Right ventricle myocardium inferior (tissue), 1 donor: ENCODE results near the gene CERS6. TPM values are rescaled to one million over a fixed set of nuclear protein-coding genes. Genes with fewer than 3 reads are reported as not detected.

Experiments
- ATAC-seq: fragments of 200-7000 bp; cut with Tn5 transposase; one replicate; pipeline ENCODE4 v1.9.1; 2020; ENCODE audit warnings: mild to moderate bottlenecking, moderate library complexity
- DNase-seq: peaks from one replicate; pipeline ENCODE4 v3.0.0; 2021; ENCODE audit errors: missing footprints
- intact Hi-C: fragments of 100-400 bp; cut with DNase I; formaldehyde crosslinking; loops from one replicate; pipeline ENCODE4 v1.11.0; 2022
- total RNA-seq: library from RNA; stranded (reverse); fragmentation: NEBNext Ultra II Directional; extraction: Animal tissue kit (Norgen Biotek cat#: 25700); gene quantifications from one replicate; pipeline ENCODE4 v1.2.1, GENCODE V29; 2021
- donor health status: DM: no; HTN: yes; CAD: no; lungs with severe emphysema.

CERS6 gene
- total RNA-seq, 1 donor from 2014 or later: 65.7 TPM

GRCh38 chr2:168519534-168520308 is 63.6 kb downstream of the CERS6 start:
- intact Hi-C loops: loop anchor here (10.0 kb wide), 1 partner anchor 235 kb away; no protein-coding TSS in a partner anchor
- ATAC-seq (no peak), DNase-seq (no peak)

GRCh38 chr2:168521053-168521741 is 65.1 kb downstream of the CERS6 start:
- intact Hi-C loops: loop anchor here (10.0 kb wide), 1 partner anchor 234 kb away; no protein-coding TSS in a partner anchor
- ATAC-seq: peak; percentile 42
- DNase-seq: no peak

GRCh38 chr2:168522446-168522845 is 66.4 kb downstream of the CERS6 start:
- DNase-seq: no peak
- ATAC-seq: no peak
- intact Hi-C loops: loop anchor here (10.0 kb wide), 1 partner anchor 232 kb away; no protein-coding TSS in a partner anchor

GRCh38 chr2:168524005-168524404 is 67.9 kb downstream of the CERS6 start:
- DNase-seq (no peak), ATAC-seq (no peak)
- intact Hi-C loops: loop anchor here (10.0 kb wide), 1 partner anchor 231 kb away; no protein-coding TSS in a partner anchor

GRCh38 chr2:168525020-168525419 is 68.9 kb downstream of the CERS6 start:
- DNase-seq (no peak), ATAC-seq (no peak)
- intact Hi-C loops: loop anchor here (5.0 to 10.0 kb wide), 3 partner anchors 112 to 230 kb away; no protein-coding TSS in a partner anchor

GRCh38 chr2:168525716-168526446 is 69.8 kb downstream of the CERS6 start:
- DNase-seq (no peak), ATAC-seq (no peak)
- intact Hi-C loops: loop anchor here (2.0 to 10.0 kb wide), 4 partner anchors 69 to 229 kb away; partner anchors contain the start of gene CERS6

- ATAC-seq: peak; percentile 88
- intact Hi-C loops: loop anchor here (2.0 to 10.0 kb wide), 4 partner anchors 70 to 228 kb away; partner anchors contain the start of gene CERS6
- DNase-seq: no peak
Observed at GRCh38 chr2:168526641-168527040, 70.6 kb downstream of the CERS6 start.

GRCh38 chr2:168528016-168528415 is 71.9 kb downstream of the CERS6 start:
- intact Hi-C loops: loop anchor here (5.0 to 10.0 kb wide), 3 partner anchors 109 to 227 kb away; no protein-coding TSS in a partner anchor
- no peak for ATAC-seq

GRCh38 chr2:168528469-168528868 is 72.4 kb downstream of the CERS6 start:
- ATAC-seq: no peak
- DNase-seq: no peak
- intact Hi-C loops: loop anchor here (5.0 to 10.0 kb wide), 3 partner anchors 109 to 226 kb away; no protein-coding TSS in a partner anchor

More at GRCh38 chr2:168528016-168528415, 71.9 kb downstream of the CERS6 start:
- DNase-seq: no peak

GRCh38 chr2:168529054-168529833 is 73.2 kb downstream of the CERS6 start:
- no peak for ATAC-seq
- DNase-seq: no peak
- intact Hi-C loops: loop anchor here (5.0 to 10.0 kb wide), 3 partner anchors 108 to 226 kb away; no protein-coding TSS in a partner anchor

- no peak for DNase-seq
- intact Hi-C loops: loop anchor here (5.0 to 10.0 kb wide), 4 partner anchors 37 to 225 kb away; no protein-coding TSS in a partner anchor
- ATAC-seq: peak; percentile 45
Observed at GRCh38 chr2:168529900-168530561, 74.0 kb downstream of the CERS6 start.

- no peak for ATAC-seq
- no peak for DNase-seq
- intact Hi-C loops: loop anchor here (5.0 kb wide), 1 partner anchor 36 kb away; no protein-coding TSS in a partner anchor
Observed at GRCh38 chr2:168530982-168531622, 75.0 kb downstream of the CERS6 start.

GRCh38 chr2:168534926-168535325 is 78.9 kb downstream of the CERS6 start:
- no peak for ATAC-seq
- intact Hi-C loops: loop anchor here (5.0 kb wide), 1 partner anchor 32 kb away; no protein-coding TSS in a partner anchor
- peak; percentile 60 for DNase-seq

- intact Hi-C loops: no loop called here
- ATAC-seq: no peak
- DNase-seq: no peak
Observed at GRCh38 chr2:168536925-168537466, 80.9 kb downstream of the CERS6 start.

- intact Hi-C loops: no loop called here
- DNase-seq (no peak), ATAC-seq (no peak)
Observed at GRCh38 chr2:168538133-168538532, 82.1 kb downstream of the CERS6 start.

- ATAC-seq (no peak), DNase-seq (no peak)
- intact Hi-C loops: no loop called here
Observed at GRCh38 chr2:168538534-168538933, 82.5 kb downstream of the CERS6 start.
